ENCODE results near the gene ATP1A3. TPM values are rescaled to one million over a fixed set of nuclear protein-coding genes. Genes with fewer than 3 reads are reported as not detected.

Gene ATP1A3
- total RNA-seq, 4 donors from 2014 or later: not detected

- Histone ChIP-seq H3K27me3 (no peaks in the 10 kb centered on the region), H3K9me3 (no peaks in the 10 kb centered on the region), H3K36me3 (no peaks in the 10 kb centered on the region), H3K4me1 (no peaks in the 10 kb centered on the region), H3K4me3 (no peak overlapping the region), H3K27ac (no peak overlapping the region)
- no peak for DNase-seq (ENCODE audit: low spot score in 2 of 2)
- TF ChIP-seq CTCF (IDR thresholded peaks at IDR 0.05): peak in 1 of 5 experiments; percentile 16
- no peak for TF ChIP-seq POLR2A (IDR thresholded peaks at IDR 0.05)
- no peak for TF ChIP-seq EP300 (IDR thresholded peaks at IDR 0.05)
- WGBS, 2 donors: 56% methylated on average over 8 of the region's 8 CpGs
Observed at GRCh38 chr19:42028304-42029216, 34.5 kb upstream of the ATP1A3 start.

GRCh38 chr19:42024622-42025111, 30.6 kb upstream of the ATP1A3 start:
- Histone ChIP-seq H3K4me1 (no peaks in the 10 kb centered on the region), H3K27me3 (no peaks in the 10 kb centered on the region), H3K4me3 (no peak overlapping the region), H3K27ac (no peak overlapping the region), H3K9me3 (peaks cover 0 to 3% (median 0%) of the 10 kb centered on the region in 4 donors), H3K36me3 (peaks cover 0 to 26% (median 0%) of the 10 kb centered on the region in 3 donors)
- WGBS, 2 donors: 56 to 60% methylated on average over 12 of the region's 12 CpGs
- DNase-seq (ENCODE audit: low spot score in 2 of 2): no peak
- TF ChIP-seq CTCF (IDR thresholded peaks at IDR 0.05) (no peak), EP300 (IDR thresholded peaks at IDR 0.05) (no peak), POLR2A (IDR thresholded peaks at IDR 0.05) (no peak)

GRCh38 chr19:42023943-42024260, 29.9 kb upstream of the ATP1A3 start:
- no peak overlapping the region for H3K27ac ChIP-seq
- WGBS, 2 donors: 87 to 92% methylated on average over 4 of the region's 4 CpGs
- no peaks in the 10 kb centered on the region for H3K27me3 ChIP-seq
- TF ChIP-seq EP300 (IDR thresholded peaks at IDR 0.05) (no peak), POLR2A (IDR thresholded peaks at IDR 0.05) (no peak), CTCF (IDR thresholded peaks at IDR 0.05) (no peak)
- H3K4me1 ChIP-seq: no peaks in the 10 kb centered on the region
- no peak overlapping the region for H3K4me3 ChIP-seq
- no peak for DNase-seq (ENCODE audit: low spot score in 2 of 2)
- H3K9me3 ChIP-seq: peaks cover 0 to 6% (median 0%) of the 10 kb centered on the region in 4 donors
- H3K36me3 ChIP-seq: peaks cover 0 to 31% (median 0%) of the 10 kb centered on the region in 3 donors

- Histone ChIP-seq H3K27ac (no peak overlapping the region), H3K4me1 (no peaks in the 10 kb centered on the region), H3K4me3 (no peak overlapping the region), H3K27me3 (no peaks in the 10 kb centered on the region), H3K36me3 (peaks cover 0 to 31% (median 0%) of the 10 kb centered on the region in 3 donors), H3K9me3 (peaks cover 0 to 6% (median 0%) of the 10 kb centered on the region in 4 donors)
- no peak for TF ChIP-seq EP300 (IDR thresholded peaks at IDR 0.05)
- no peak for TF ChIP-seq POLR2A (IDR thresholded peaks at IDR 0.05)
- peak in 1 of 5 experiments; percentile 12 for TF ChIP-seq CTCF (IDR thresholded peaks at IDR 0.05)
- WGBS, 2 donors: 71 to 73% methylated on average over 17 of the region's 17 CpGs
- DNase-seq (ENCODE audit: low spot score in 2 of 2): no peak
Observed at GRCh38 chr19:42023121-42023942, 29.3 kb upstream of the ATP1A3 start.
